Measurements from ENCODE around the gene MGAT5. TPM values are rescaled to one million over a fixed set of nuclear protein-coding genes. Genes with fewer than 3 reads are reported as not detected.

The MGAT5 gene
- total and polyA plus RNA-seq, 4 donors = 3.6 to 53.7 (median 31.3) TPM

- ATAC-seq (ENCODE audit: insufficient read depth, low FRiP score) (no peak), DNase-seq (no peak)
- no peaks in the 10 kb centered on the region for H3K4me1 ChIP-seq (ENCODE audit: control insufficient read depth in 5 of 5, insufficient read depth in 5 of 5, low read length in 5 of 5)
- no peaks in the 10 kb centered on the region for H3K27me3 ChIP-seq (ENCODE audit: control insufficient read depth in 3 of 3, insufficient read depth in 3 of 3, low read length in 2 of 3)
- TF ChIP-seq CTCF (IDR thresholded peaks at IDR 0.05; ENCODE audit: control extremely low read depth, extremely low read depth) = no peak
- no peaks in the 10 kb centered on the region for H3K36me3 ChIP-seq (ENCODE audit: control insufficient read depth in 4 of 4, insufficient read depth in 4 of 4, low read length in 4 of 4)
- H3K27ac ChIP-seq (ENCODE audit: low read depth in 1 of 2, low read length in 1 of 2) = no peak overlapping the region
- H3K4me3 ChIP-seq = no peak overlapping the region
- peaks cover 0 to 2% (median 0%) of the 10 kb centered on the region in 4 donors for H3K9me3 ChIP-seq (ENCODE audit: control insufficient read depth in 4 of 4, insufficient read depth in 3 of 4, low read length in 3 of 4)
- no peak overlapping the region for H3K9ac ChIP-seq (ENCODE audit: insufficient read depth in 1 of 2, low read length in 2 of 2)
- WGBS, 2 donors = 62 to 85% methylated on average over 9 of the region's 9 CpGs
Measured at GRCh38 chr2:134499307-134499926, 245.5 kb downstream of the MGAT5 start.

- Histone ChIP-seq H3K36me3 (ENCODE audit: control insufficient read depth in 4 of 4, insufficient read depth in 4 of 4, low read length in 4 of 4) (no peaks in the 10 kb centered on the region), H3K27ac (ENCODE audit: low read depth in 1 of 2, low read length in 1 of 2) (no peak overlapping the region), H3K4me1 (ENCODE audit: control insufficient read depth in 5 of 5, insufficient read depth in 5 of 5, low read length in 5 of 5) (peaks cover 0 to under 1% (median 0%) of the 10 kb centered on the region in 5 donors), H3K9ac (ENCODE audit: insufficient read depth in 1 of 2, low read length in 2 of 2) (no peak overlapping the region), H3K9me3 (ENCODE audit: control insufficient read depth in 4 of 4, insufficient read depth in 3 of 4, low read length in 3 of 4) (no peaks in the 10 kb centered on the region), H3K27me3 (ENCODE audit: control insufficient read depth in 3 of 3, insufficient read depth in 3 of 3, low read length in 2 of 3) (no peaks in the 10 kb centered on the region), H3K4me3 (no peak overlapping the region)
- no peak for DNase-seq
- ATAC-seq (ENCODE audit: insufficient read depth, low FRiP score) = no peak
- TF ChIP-seq CTCF (IDR thresholded peaks at IDR 0.05; ENCODE audit: control extremely low read depth, extremely low read depth) = no peak
- 73 to 82% methylated on average over 9 of the region's 9 CpGs for WGBS, 2 donors
Measured at GRCh38 chr2:134500211-134500935, 246.5 kb downstream of the MGAT5 start.

- ATAC-seq (ENCODE audit: insufficient read depth, low FRiP score) (no peak), DNase-seq (no peak)
- WGBS, 2 donors = 94 to 95% methylated on average over 6 of the region's 6 CpGs
- H3K27me3 ChIP-seq (ENCODE audit: control insufficient read depth in 3 of 3, insufficient read depth in 3 of 3, low read length in 2 of 3) = no peaks in the 10 kb centered on the region
- peaks cover 0 to 2% (median 0%) of the 10 kb centered on the region in 5 donors for H3K4me1 ChIP-seq (ENCODE audit: control insufficient read depth in 5 of 5, insufficient read depth in 5 of 5, low read length in 5 of 5)
- no peak for TF ChIP-seq CTCF (IDR thresholded peaks at IDR 0.05; ENCODE audit: control extremely low read depth, extremely low read depth)
- H3K9me3 ChIP-seq (ENCODE audit: control insufficient read depth in 4 of 4, insufficient read depth in 3 of 4, low read length in 3 of 4) = no peaks in the 10 kb centered on the region
- H3K27ac ChIP-seq (ENCODE audit: low read depth in 1 of 2, low read length in 1 of 2) = no peak overlapping the region
- H3K4me3 ChIP-seq = no peak overlapping the region
- no peak overlapping the region for H3K9ac ChIP-seq (ENCODE audit: insufficient read depth in 1 of 2, low read length in 2 of 2)
- no peaks in the 10 kb centered on the region for H3K36me3 ChIP-seq (ENCODE audit: control insufficient read depth in 4 of 4, insufficient read depth in 4 of 4, low read length in 4 of 4)
Measured at GRCh38 chr2:134501476-134502091, 247.7 kb downstream of the MGAT5 start.
